Astrocyte of the spinal cord (primary cell): ENCODE data around the gene ABHD12.

Source experiments
- DNase-seq: peaks from one replicate; pipeline ENCODE4 v3.0.0; 2011; ENCODE audit warnings: low read depth, low spot score
- H3K4me3 ChIP-seq: 2 replicates; pipeline ENCODE4 v1.5.1; 2011; ENCODE audit warnings: low read depth, mild to moderate bottlenecking, low read length, moderate library complexity
- CTCF ChIP-seq: IDR thresholded peaks from 2 replicates; pipeline ENCODE4 v1.5.1; 2012; ENCODE audit warnings: low read depth, mild to moderate bottlenecking, low read length, inconsistent platforms
- in situ Hi-C: cut with HindIII; loops from 2 replicates; pipeline ENCODE4 v1.10.0; 2017; ENCODE audit warnings: low sequenced_read_pairs

ABHD12 gene

DNA sequence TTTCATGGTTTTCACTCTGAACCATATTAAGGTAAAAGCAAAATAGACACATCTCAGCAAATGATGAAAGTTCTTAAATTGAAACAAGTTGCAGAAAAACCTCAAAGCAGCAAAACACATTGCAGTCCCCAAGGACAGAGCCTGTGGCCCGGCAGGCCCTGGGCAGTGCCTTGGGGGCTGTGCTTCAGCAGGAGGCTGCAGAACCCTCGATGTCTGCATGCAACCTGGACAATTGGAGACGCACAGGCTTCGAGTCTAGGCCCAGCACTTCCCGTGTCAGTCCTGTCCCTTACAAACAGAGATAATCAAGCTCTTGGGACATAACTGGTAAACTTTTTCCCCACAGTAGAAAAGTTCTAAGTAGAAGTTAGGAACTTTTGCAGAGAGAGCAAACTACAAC is 133.5 kb downstream of the ABHD12 start:
- in situ Hi-C loops: no loop called here
- no peak overlapping the region for H3K4me3 ChIP-seq
- TF ChIP-seq CTCF: no peak
- DNase-seq: no peak

- in situ Hi-C loops: no loop called here
Measured at GRCh38 chr20:25256226-25256859, 134.3 kb downstream of the ABHD12 start.

GRCh38 chr20:25254986-25255680 is 135.5 kb downstream of the ABHD12 start:
- no peak for TF ChIP-seq CTCF
- H3K4me3 ChIP-seq: no peak overlapping the region
- in situ Hi-C loops: no loop called here
- no peak for DNase-seq

More at GRCh38 chr20:25256226-25256859, 134.3 kb downstream of the ABHD12 start:
- DNase-seq: no peak
- H3K4me3 ChIP-seq: no peak overlapping the region
- TF ChIP-seq CTCF: no peak

DNA sequence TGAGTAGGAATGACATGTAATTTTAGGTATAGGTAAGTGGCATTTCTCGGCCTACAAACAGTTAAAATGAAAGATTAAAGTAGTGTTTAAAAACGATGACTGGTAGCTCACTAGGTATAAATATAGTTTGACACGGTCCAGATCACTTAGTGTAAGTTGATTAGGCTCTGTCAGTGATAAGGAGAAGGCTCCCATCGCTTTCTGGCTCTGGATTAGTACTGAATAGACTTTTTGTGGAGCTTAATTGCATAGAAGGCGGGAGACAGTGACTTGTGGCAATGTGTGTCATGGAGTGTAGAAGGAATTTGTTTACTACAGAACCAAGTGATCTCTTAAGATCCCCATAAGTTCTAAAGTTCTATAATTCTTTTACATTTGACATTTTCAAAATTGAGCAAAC is 136.1 kb downstream of the ABHD12 start:
- no peak for TF ChIP-seq CTCF
- no peak overlapping the region for H3K4me3 ChIP-seq
- in situ Hi-C loops: no loop called here
- no peak for DNase-seq

DNA sequence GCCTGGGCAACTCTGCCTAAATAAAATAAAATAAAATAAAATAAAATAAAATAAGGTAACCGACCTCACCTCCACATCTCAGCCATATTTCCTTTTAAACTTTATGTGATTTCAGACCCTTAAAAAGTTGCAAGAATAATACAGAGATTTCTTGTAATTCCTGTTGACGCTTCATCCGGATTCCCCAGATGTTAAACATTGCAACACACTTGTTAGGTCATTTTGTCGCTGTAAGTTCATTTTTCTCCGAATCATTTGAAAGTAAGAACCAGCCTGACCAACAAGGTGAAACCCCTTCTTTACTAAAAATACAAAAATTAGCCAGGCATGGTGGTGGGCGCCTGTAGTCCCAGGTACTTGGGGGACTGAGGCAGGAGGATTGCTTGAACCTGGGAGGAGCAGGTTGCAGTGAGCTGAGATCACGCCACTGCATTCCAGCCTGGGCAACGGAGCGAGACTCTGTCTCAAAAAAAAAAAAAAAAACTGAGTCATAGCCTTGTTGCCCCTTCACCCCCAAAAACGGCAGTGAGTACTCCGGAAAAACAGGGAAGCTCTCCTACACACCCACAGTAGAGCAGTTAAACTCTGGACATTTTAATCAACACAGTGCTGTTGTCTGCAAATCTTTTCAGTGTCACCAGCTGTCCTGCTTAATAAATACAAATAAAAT is 136.9 kb downstream of the ABHD12 start:
- in situ Hi-C loops: no loop called here
- no peak for DNase-seq
- TF ChIP-seq CTCF: no peak
- H3K4me3 ChIP-seq: no peak overlapping the region

DNA sequence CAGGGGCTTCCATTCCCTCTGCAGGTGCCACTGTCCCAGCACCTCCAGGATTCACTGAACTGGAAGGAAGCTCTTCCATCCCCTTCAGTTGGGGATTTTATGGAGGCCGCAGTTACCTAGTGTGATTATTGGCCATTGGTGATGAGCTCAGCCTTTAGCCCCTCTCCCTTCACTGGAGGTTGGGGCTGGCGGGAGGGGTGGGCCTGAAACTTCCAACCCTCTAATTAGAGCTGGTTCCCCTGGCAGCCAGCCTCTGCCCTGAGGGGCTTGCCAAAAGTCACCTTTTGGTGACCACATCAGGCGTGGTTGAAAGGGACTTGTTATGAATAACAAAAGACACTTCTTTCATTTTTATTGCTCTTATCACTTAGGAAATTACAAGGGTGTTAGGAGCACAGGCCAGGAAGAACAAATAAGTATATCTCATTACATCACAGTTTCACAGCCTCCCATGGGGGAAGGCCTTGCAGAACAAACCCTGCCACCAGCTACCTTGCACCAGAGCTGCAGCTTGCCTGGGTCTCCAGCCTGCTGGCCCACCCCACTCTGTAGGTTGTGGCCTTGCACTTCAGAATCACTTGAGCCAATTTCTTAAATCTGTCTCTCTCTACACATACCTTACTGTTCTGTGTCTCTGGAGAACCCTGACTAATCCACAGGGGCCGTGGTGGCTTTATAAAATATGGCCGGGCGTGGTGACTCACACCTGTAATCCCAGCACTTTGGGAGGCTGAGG is 137.8 kb downstream of the ABHD12 start:
- in situ Hi-C loops: no loop called here
- no peak for TF ChIP-seq CTCF
- no peak for DNase-seq
- no peak overlapping the region for H3K4me3 ChIP-seq
